Measurements from ENCODE around the gene TBL1X. TPM values are rescaled to one million over a fixed set of nuclear protein-coding genes. Genes with fewer than 3 reads are reported as not detected.

The TBL1X gene
- total and polyA plus RNA-seq, 2 of the 4 experiments (the other 2 are of a cell fraction): 16.2 to 20.8 TPM

DNA sequence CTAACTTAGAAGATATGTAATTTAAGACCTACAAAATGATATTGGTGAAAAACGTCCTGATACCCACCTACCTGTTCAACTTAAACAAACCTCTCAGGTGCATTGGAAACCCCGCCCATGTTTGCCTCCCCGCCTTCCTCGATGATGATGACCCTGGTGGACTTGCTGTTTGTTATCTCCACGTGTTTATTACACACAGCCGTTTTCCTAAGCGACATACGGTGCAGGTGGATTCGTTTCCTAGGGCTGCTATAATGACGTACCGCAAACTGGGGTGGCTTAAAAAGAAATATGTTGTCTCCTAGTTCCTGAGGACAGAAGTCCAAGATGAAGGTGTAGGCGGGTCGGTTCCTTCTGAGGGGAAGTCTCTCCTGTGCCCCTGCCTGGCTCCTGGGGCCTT lies 190.1 kb downstream of the TBL1X start:
- Histone ChIP-seq H2BK20ac (ENCODE audit: low read depth, low read length) (no peak overlapping the region), H3K9me3 (ENCODE audit: control insufficient read depth, insufficient read depth, low read length) (peaks cover 1% of the 10 kb centered on the region; the same call in 1 of the 2 replicates), H3K4me3 (ENCODE audit: insufficient read depth, low read depth, low read length) (no peak overlapping the region), H3K79me1 (ENCODE audit: low read depth in 1 of 2, low read length in 2 of 2) (peaks cover 4 to 48% of the 10 kb centered on the region in 2 experiments; a peak in 3 of 4 replicates), H4K91ac (ENCODE audit: insufficient read depth, low read depth, low read length) (no peak overlapping the region), H2BK15ac (ENCODE audit: low read depth, low read length) (no peak overlapping the region), H2AFZ (replicated peaks; ENCODE audit: low read length, poor library complexity) (no peak overlapping the region), H4K5ac (ENCODE audit: low read depth, low read length) (no peak overlapping the region), H2AK5ac (ENCODE audit: low read depth, low read length) (no peak overlapping the region), H3K56ac (ENCODE audit: extremely low read depth, insufficient read depth, low read length) (no peak overlapping the region), H3K4ac (ENCODE audit: low read depth, low read length) (no peak overlapping the region), H2BK120ac (ENCODE audit: low read depth, low read length) (no peak overlapping the region), H3K18ac (ENCODE audit: low read depth, low read length) (no peak overlapping the region), H3K9me1 (ENCODE audit: insufficient read depth, low read length) (peaks cover 8% of the 10 kb centered on the region), H3K9ac (ENCODE audit: low read depth, low read length) (no peak overlapping the region), H3K14ac (replicated peaks; ENCODE audit: low read depth, low read length) (no peak overlapping the region), H3K27ac (ENCODE audit: insufficient read depth, low read length) (no peak overlapping the region), H3K23ac (ENCODE audit: low read depth, low read length) (no peak overlapping the region), H3K36me3 (ENCODE audit: control insufficient read depth, insufficient read depth, low read length) (peaks cover 19% of the 10 kb centered on the region), H3K27me3 (ENCODE audit: control insufficient read depth, insufficient read depth, low read length) (no peaks in the 10 kb centered on the region), H2AK9ac (replicated peaks; ENCODE audit: low read depth, low read length, poor library complexity) (no peak overlapping the region), H4K8ac (ENCODE audit: low read depth in 2 of 2, low read length in 2 of 2) (no peak overlapping the region), H2BK5ac (ENCODE audit: low read depth, low read length, poor library complexity, severe bottlenecking) (no peak overlapping the region), H3K4me1 (ENCODE audit: control insufficient read depth, insufficient read depth, low read length) (peaks cover 6% of the 10 kb centered on the region; the same call in 1 of the 2 replicates), H3K4me2 (ENCODE audit: low read depth, low read length) (no peak overlapping the region), H4K20me1 (ENCODE audit: insufficient read depth, low read length) (peaks cover 17% of the 10 kb centered on the region)
- DNase-seq (no peak), ATAC-seq (ENCODE audit: low read depth) (no peak)
- CTCF ChIA-PET: no interaction called here
- in situ Hi-C loops (cut with MboI; ENCODE audit: low sequenced_read_pairs) (no loop called here), dilution Hi-C loops (cut with HindIII; ENCODE audit: low sequenced_read_pairs, unreplicated experiment) (no loop called here), intact Hi-C loops (cut with micrococcal nuclease) (no loop called here)
- no peak for TF ChIP-seq MAZ (IDR thresholded peaks at IDR 0.05; ENCODE audit: borderline replicate concordance, low read depth, low read length)
- BruUV-seq (replicated peaks): no TSS peak
- 70% methylated on average over 7 of the region's 13 CpGs; no CpG with 5 or more reads in 1 of the 2 experiments for WGBS, 2 experiments (ENCODE audit: extremely low coverage in 2 of 2, insufficient read length in 1 of 2)
- POLR2A ChIA-PET (ENCODE audit: unreplicated experiment): no interaction called here

Data from IMR-90 (cell line).